ENCODE data around the gene TDRD7.
"Not testable (repeated sequence)": the region's sequence is repeated elsewhere in the genome, so short reads cannot be mapped to it uniquely, and the experiment has no call there.

- not testable (repeated sequence) for TF ChIP-seq CTCF, POLR2A, POLR2AphosphoS5 (IDR thresholded peaks at IDR 0.05)
Measured at GRCh38 chr9:97456841-97457240, 44.9 kb downstream of the TDRD7 start.

All from breast epithelium (tissue), 3 donors.